ENCODE results near the gene JMJD6. TPM values are rescaled to one million over a fixed set of nuclear protein-coding genes. Genes with fewer than 3 reads are reported as not detected.
"Not testable (repeated sequence)": the region's sequence is repeated elsewhere in the genome, so short reads cannot be mapped to it uniquely, and the experiment has no call there.

JMJD6 gene
- total and polyA plus RNA-seq, 11 donors = 30.1 to 75.6 (median 39.1) TPM

DNA sequence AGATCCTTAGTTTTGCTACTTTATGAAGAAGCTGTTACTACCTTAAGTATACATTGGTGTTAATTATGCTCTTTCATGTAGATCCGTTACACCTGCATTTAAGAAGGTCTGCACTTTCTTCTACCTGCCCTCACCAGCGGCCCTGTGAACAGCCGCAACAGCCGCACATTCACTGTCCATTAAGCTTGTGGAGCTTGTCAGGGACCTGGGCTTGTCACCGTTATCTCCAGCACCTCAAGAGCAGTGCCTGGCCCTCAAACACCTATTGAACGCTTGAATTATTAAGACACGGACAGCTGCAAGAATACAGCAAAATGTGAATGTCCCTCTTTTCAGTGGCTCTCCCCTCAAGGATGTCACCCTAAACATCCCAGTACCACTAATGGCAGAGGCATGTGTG is 12.6 kb downstream of the JMJD6 start:
- no peak for ATAC-seq
- H3K4me3 ChIP-seq = no peak overlapping the region
- TF ChIP-seq POLR2A (IDR thresholded peaks at IDR 0.05) = no peak
- TF ChIP-seq CTCF (IDR thresholded peaks at IDR 0.05) = no peak
- DNase-seq = peak in 1 of 5 donors; percentile 4
- intact Hi-C loops (cut with DNase I) = loop anchor here in 9 of 10 donors (2.0 to 10.0 kb wide), 9 partner anchors 25 to 189 kb away; a partner anchor contains a TSS
- peak overlapping the region in 2 of 12 donors; percentile 65 to 77 for H3K27ac ChIP-seq
- peaks cover 0 to 60% (median 58%) of the 10 kb centered on the region in 9 donors for H3K36me3 ChIP-seq
- peaks cover 12 to 75% (median 48%) of the 10 kb centered on the region in 12 donors for H3K4me1 ChIP-seq
- H3K9me3 ChIP-seq = no peaks in the 10 kb centered on the region
- no peaks in the 10 kb centered on the region for H3K27me3 ChIP-seq
- WGBS, 4 donors = 79 to 85% (median 81%) methylated on average over 7 of the region's 7 CpGs

- Histone ChIP-seq H3K36me3 (peaks cover 0 to 49% (median 44%) of the 10 kb centered on the region in 9 donors), H3K4me1 (peaks cover 12 to 85% (median 62%) of the 10 kb centered on the region in 12 donors), H3K27ac (peak overlapping the region in 11 of 12 donors; percentile 5 to 92 (median 89))
- not testable (repeated sequence) for H3K27me3 ChIP-seq, ATAC-seq, H3K4me3 ChIP-seq, H3K9me3 ChIP-seq
- intact Hi-C loops (cut with DNase I) = loop anchor here in 9 of 10 donors (2.0 to 10.0 kb wide), 9 partner anchors 24 to 188 kb away; a partner anchor contains a TSS
- 58 to 66% (median 64%) methylated on average over 7 of the region's 7 CpGs for WGBS, 4 donors
- peak in 1 of 5 donors; percentile 9 for DNase-seq
These were observed 14.1 kb downstream of the JMJD6 start for GRCh38 chr17:76712321-76712720.

DNA sequence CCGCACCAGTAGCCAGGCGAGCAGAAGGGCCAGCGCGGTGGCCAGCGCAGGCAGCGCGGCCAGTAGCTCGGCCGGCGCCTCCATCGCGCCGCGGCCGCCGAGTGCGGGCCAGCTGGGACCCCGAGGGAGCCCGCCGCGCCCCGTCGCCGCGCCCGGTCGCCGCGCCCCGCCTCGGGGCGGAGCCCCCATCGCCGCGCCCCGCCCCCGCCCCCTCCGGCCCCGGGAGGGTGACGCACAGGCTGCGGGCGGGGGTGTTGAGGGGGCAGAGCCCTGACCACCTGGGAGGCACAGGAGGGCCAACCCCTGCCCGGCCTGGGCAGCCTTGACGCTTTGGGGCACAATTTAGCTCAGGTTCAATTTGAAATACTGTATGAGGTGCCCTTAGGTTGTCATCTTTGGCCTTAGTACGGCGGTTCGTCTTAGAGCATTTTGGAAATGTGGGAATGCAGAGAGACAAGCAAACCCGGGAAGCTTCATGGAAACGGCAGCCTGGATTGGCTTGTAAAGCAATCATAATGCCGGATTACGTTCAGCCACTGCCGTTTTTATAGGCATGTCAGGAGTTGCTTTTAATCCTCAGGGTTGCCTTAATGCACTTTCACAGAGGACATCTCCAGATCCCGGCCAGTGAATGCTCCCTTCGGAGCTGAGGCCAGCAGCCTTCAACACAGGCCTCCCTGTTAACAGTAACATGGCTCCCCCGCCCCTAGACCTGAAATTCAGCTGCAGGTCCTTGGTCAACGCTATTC is 15.4 kb downstream of the JMJD6 start, which contains the start of gene MXRA7:
MXRA7 (minus strand) TSS at position 103 of the 749 bp plus-strand sequence; CDS start at position 84, 19 bp downstream.
- H3K36me3 ChIP-seq = peaks cover 0 to 40% (median 31%) of the 10 kb centered on the region in 9 donors
- intact Hi-C loops (cut with DNase I) = loop anchor here in 8 of 10 donors (5.0 to 10.0 kb wide), 8 partner anchors 34 to 186 kb away; a partner anchor contains a TSS
- no peaks in the 10 kb centered on the region for H3K27me3 ChIP-seq
- H3K4me1 ChIP-seq = peaks cover 10 to 81% (median 59%) of the 10 kb centered on the region in 12 donors
- H3K9me3 ChIP-seq = no peaks in the 10 kb centered on the region
- H3K4me3 ChIP-seq = peak within 1 kb of the TSS; percentile 35 to 98 (median 78)
- peak within 1 kb of the TSS; percentile 80 to 99 (median 96) for H3K27ac ChIP-seq
- 3 to 10% (median 5%) methylated on average over 10 to 54 of the region's 56 CpGs for WGBS, 4 donors
- DNase-seq = peak; percentile 81 to 89 (median 85)
- ATAC-seq = peak; percentile 16 to 68 (median 66)
- TF ChIP-seq POLR2A (IDR thresholded peaks at IDR 0.05) (no peak), CTCF (IDR thresholded peaks at IDR 0.05) (no peak)

DNA sequence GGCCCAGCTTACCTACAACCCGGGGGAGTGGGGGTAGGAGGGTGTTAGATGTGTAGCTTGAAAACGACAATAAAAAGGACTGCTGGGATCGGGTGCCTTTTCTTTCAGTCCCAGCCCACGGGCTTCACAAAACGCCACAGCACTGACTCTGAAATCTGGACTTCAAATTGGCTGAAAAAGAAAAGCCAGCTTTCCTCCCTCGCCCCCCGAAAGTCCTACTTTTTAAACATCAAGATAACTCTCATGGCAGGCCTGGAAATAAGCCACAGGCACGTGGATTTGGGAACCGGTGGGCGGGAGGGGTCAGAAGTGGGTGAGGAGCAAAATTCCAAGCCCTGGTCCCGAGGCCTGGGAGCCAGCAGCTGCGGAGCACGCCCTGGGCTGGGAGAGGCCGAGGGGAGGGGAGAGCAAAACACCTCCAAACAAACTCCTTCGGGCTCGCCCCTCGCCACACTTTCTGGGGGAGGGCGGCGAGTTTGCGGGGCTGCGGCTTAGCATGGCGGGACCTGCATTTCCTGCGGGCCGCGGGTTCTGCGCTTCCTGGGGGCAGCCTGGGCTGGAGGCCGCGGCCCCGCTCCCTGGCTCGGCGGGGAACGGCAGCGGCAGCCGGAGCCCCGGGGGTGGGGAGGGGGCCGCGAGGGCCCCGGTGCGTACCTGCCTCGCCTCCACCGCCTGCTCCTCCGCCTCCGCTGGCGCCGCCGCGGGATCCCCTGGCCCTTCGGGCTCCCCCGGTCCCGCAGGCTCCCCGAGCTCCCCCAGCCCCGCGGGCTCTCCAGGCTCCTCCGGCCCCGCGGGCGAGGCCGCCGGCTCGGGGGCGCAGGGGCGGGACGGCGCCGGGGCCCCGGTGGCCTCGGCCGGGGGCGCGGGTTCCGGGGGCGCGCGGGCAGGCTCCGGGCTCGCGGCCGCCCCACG is 16.2 kb downstream of the JMJD6 start:
- Histone ChIP-seq H3K4me1 (peaks cover 6 to 81% (median 56%) of the 10 kb centered on the region in 12 donors), H3K4me3 (peak overlapping the region; percentile 35 to 98 (median 78)), H3K36me3 (peaks cover 0 to 32% (median 23%) of the 10 kb centered on the region in 9 donors), H3K27ac (peak overlapping the region; percentile 80 to 99 (median 96))
- intact Hi-C loops (cut with DNase I) = loop anchor here in 8 of 10 donors (1.0 to 10.0 kb wide), 10 partner anchors 9 to 185 kb away; a partner anchor contains a TSS
- 1 to 4% (median 2%) methylated on average over 20 to 50 of the region's 79 CpGs for WGBS, 4 donors
- not testable (repeated sequence) for H3K9me3 ChIP-seq, H3K27me3 ChIP-seq
- peak in 1 of 2 donors; percentile 11 for TF ChIP-seq POLR2A (IDR thresholded peaks at IDR 0.05)
- ATAC-seq = peak in 2 of 4 donors; percentile 5 to 6
- DNase-seq = peak in 2 of 5 donors; percentile 23 to 28
